GM23338 (cell line): ENCODE results near the gene ISX. TPM values are rescaled to one million over a fixed set of nuclear protein-coding genes. Genes with fewer than 3 reads are reported as not detected.

ENCODE experiments used
- ATAC-seq: fragments of 200-7000 bp; cut with Tn5 transposase; 3 replicates; pipeline ENCODE4 v1.9.1; 2020
- DNase-seq: peaks from one replicate; pipeline ENCODE4 v3.0.0-alpha.2; 2015; ENCODE audit warnings: low spot score
- H2AFZ ChIP-seq: fragments of 200-600 bp; sonication (generic); 2 replicates; pipeline ENCODE4 v1.8.0; 2016; ENCODE audit warnings: antibody characterized with exemption, mild to moderate bottlenecking, moderate library complexity
- H3F3A ChIP-seq: fragments of 200-600 bp; sonication (generic); replicated peaks from 2 replicates; pipeline ENCODE4 v1.8.0; 2017; ENCODE audit warnings: antibody characterized with exemption, mixed run types, low read depth
- H3K27ac ChIP-seq: fragments of 200-600 bp; sonication (generic); 2 replicates; pipeline ENCODE4 v1.6.1; 2016; ENCODE audit warnings: low read depth
- H3K27me3 ChIP-seq: fragments of 200-600 bp; sonication (generic); 2 replicates; pipeline ENCODE4 v1.8.0; 2016; ENCODE audit warnings: mild to moderate bottlenecking, mixed run types, moderate library complexity; ENCODE audit not compliant: insufficient read depth
- H3K36me3 ChIP-seq: fragments of 200-600 bp; sonication (generic); 2 replicates; pipeline ENCODE4 v1.8.0; 2016; ENCODE audit warnings: mild to moderate bottlenecking; ENCODE audit not compliant: insufficient read depth
- H3K4me1 ChIP-seq: fragments of 200-600 bp; sonication (generic); 2 replicates; pipeline ENCODE4 v1.8.0; 2016; ENCODE audit warnings: mild to moderate bottlenecking, moderate library complexity; ENCODE audit not compliant: insufficient read depth
- H3K4me2 ChIP-seq: fragments of 200-600 bp; sonication (generic); 2 replicates; pipeline ENCODE4 v1.7.1; 2017; ENCODE audit warnings: mixed run types
- H3K4me3 ChIP-seq: fragments of 200-600 bp; sonication (generic); 2 replicates; pipeline ENCODE4 v1.6.1; 2016; ENCODE audit warnings: mixed run types
- H3K79me2 ChIP-seq: fragments of 200-600 bp; sonication (generic); replicated peaks from 2 replicates; pipeline ENCODE4 v1.8.0; 2017; ENCODE audit warnings: mild to moderate bottlenecking; ENCODE audit not compliant: insufficient read depth
- H3K9me2 ChIP-seq: fragments of 200-600 bp; sonication (generic); 2 replicates; pipeline ENCODE4 v1.8.0; 2017; ENCODE audit not compliant: insufficient read depth
- H4K20me1 ChIP-seq: fragments of 200-600 bp; sonication (generic); replicated peaks from 2 replicates; pipeline ENCODE4 v1.8.0; 2017; ENCODE audit warnings: mild to moderate bottlenecking; ENCODE audit not compliant: insufficient read depth
- H3K27ac Mint-ChIP-seq: 2 replicates; pipeline ENCODE4 v1.8.0; 2020; ENCODE audit warnings: inconsistent platforms, mild to moderate bottlenecking, moderate library complexity, mixed read lengths
- H3K27me3 Mint-ChIP-seq: 3 replicates; pipeline ENCODE4 v1.8.0; 2022; ENCODE audit warnings: low read depth, mild to moderate bottlenecking, moderate library complexity, mixed read lengths, inconsistent platforms; ENCODE audit not compliant: insufficient read depth, poor library complexity
- H3K36me3 Mint-ChIP-seq: 3 replicates; pipeline ENCODE4 v1.8.0; 2021; ENCODE audit warnings: low read depth, mild to moderate bottlenecking, inconsistent platforms, moderate library complexity, mixed read lengths
- H3K4me1 Mint-ChIP-seq: 3 replicates; pipeline ENCODE4 v1.8.0; 2020; ENCODE audit warnings: mild to moderate bottlenecking, inconsistent platforms, mixed read lengths
- H3K4me3 Mint-ChIP-seq: 3 replicates; pipeline ENCODE4 v1.8.0; 2021; ENCODE audit warnings: moderate library complexity, mild to moderate bottlenecking, inconsistent platforms, mixed read lengths
- H3K9me3 Mint-ChIP-seq: 3 replicates; pipeline ENCODE4 v1.8.0; 2020; ENCODE audit warnings: moderate library complexity, mild to moderate bottlenecking, inconsistent platforms, mixed read lengths
- EZH2 ChIP-seq: fragments of 200-600 bp; sonication (generic); IDR thresholded peaks from one replicate; pipeline ENCODE4 v1.8.0; 2017; ENCODE audit warnings: antibody characterized with exemption, mild to moderate bottlenecking, low read depth; ENCODE audit not compliant: unreplicated experiment
- EZH2phosphoT487 ChIP-seq: fragments of 200-600 bp; sonication (generic); IDR thresholded peaks from one replicate; pipeline ENCODE4 v1.8.1; 2018; ENCODE audit warnings: antibody characterized with exemption; ENCODE audit not compliant: unreplicated experiment
- JUNB ChIP-seq: IDR thresholded peaks from one replicate; pipeline ENCODE4 v1.6.1; 2016; ENCODE audit warnings: antibody characterized with exemption; ENCODE audit not compliant: unreplicated experiment
- NANOG ChIP-seq: IDR thresholded peaks from 2 replicates; pipeline ENCODE4 v1.6.1; 2016; ENCODE audit warnings: antibody characterized with exemption, borderline replicate concordance
- POLR2AphosphoS5 ChIP-seq: IDR thresholded peaks from 2 replicates; pipeline ENCODE4 v1.6.1; 2016; ENCODE audit warnings: antibody characterized with exemption, low read depth
- STAT1 ChIP-seq: IDR thresholded peaks from one replicate; pipeline ENCODE4 v1.6.1; 2016; ENCODE audit warnings: antibody characterized with exemption; ENCODE audit not compliant: unreplicated experiment
- ZNF331 ChIP-seq: fragments of 250-450 bp; sonication (Bioruptor Pico); IDR thresholded peaks from 2 replicates; pipeline ENCODE4 v1.5.0; 2020; ENCODE audit warnings: low read depth, mild to moderate bottlenecking, moderate library complexity
- polyA plus RNA-seq: library from polyadenylated mRNA; unstranded; fragments of >200 nt; fragmentation: Nextera tagmentation; extraction: Ambion mirVana; gene quantifications from 2 replicates; pipeline ENCODE4 v1.2.1, GENCODE V29; 2016
- total RNA-seq: library from RNA; depleted of rRNA; stranded (reverse); fragments of >200 nt; shearing (Covaris generic); gene quantifications from 2 replicates; pipeline ENCODE4 v1.2.3, GENCODE V29; 2014
- TF ChIP-seq, protein P1 (sequence below): fragments of 250-450 bp; sonication (Bioruptor Pico); IDR thresholded peaks from 2 replicates; pipeline ENCODE4 v1.5.0; 2020; ENCODE audit warnings: mild to moderate bottlenecking, moderate library complexity

Gene ISX
- total and polyA plus RNA-seq, 2 experiments from 2014 or later, result not detected

GRCh38 chr22:35072925-35073324, 7.0 kb downstream of the ISX start (continued):
- TF ChIP-seq, protein P1, sequence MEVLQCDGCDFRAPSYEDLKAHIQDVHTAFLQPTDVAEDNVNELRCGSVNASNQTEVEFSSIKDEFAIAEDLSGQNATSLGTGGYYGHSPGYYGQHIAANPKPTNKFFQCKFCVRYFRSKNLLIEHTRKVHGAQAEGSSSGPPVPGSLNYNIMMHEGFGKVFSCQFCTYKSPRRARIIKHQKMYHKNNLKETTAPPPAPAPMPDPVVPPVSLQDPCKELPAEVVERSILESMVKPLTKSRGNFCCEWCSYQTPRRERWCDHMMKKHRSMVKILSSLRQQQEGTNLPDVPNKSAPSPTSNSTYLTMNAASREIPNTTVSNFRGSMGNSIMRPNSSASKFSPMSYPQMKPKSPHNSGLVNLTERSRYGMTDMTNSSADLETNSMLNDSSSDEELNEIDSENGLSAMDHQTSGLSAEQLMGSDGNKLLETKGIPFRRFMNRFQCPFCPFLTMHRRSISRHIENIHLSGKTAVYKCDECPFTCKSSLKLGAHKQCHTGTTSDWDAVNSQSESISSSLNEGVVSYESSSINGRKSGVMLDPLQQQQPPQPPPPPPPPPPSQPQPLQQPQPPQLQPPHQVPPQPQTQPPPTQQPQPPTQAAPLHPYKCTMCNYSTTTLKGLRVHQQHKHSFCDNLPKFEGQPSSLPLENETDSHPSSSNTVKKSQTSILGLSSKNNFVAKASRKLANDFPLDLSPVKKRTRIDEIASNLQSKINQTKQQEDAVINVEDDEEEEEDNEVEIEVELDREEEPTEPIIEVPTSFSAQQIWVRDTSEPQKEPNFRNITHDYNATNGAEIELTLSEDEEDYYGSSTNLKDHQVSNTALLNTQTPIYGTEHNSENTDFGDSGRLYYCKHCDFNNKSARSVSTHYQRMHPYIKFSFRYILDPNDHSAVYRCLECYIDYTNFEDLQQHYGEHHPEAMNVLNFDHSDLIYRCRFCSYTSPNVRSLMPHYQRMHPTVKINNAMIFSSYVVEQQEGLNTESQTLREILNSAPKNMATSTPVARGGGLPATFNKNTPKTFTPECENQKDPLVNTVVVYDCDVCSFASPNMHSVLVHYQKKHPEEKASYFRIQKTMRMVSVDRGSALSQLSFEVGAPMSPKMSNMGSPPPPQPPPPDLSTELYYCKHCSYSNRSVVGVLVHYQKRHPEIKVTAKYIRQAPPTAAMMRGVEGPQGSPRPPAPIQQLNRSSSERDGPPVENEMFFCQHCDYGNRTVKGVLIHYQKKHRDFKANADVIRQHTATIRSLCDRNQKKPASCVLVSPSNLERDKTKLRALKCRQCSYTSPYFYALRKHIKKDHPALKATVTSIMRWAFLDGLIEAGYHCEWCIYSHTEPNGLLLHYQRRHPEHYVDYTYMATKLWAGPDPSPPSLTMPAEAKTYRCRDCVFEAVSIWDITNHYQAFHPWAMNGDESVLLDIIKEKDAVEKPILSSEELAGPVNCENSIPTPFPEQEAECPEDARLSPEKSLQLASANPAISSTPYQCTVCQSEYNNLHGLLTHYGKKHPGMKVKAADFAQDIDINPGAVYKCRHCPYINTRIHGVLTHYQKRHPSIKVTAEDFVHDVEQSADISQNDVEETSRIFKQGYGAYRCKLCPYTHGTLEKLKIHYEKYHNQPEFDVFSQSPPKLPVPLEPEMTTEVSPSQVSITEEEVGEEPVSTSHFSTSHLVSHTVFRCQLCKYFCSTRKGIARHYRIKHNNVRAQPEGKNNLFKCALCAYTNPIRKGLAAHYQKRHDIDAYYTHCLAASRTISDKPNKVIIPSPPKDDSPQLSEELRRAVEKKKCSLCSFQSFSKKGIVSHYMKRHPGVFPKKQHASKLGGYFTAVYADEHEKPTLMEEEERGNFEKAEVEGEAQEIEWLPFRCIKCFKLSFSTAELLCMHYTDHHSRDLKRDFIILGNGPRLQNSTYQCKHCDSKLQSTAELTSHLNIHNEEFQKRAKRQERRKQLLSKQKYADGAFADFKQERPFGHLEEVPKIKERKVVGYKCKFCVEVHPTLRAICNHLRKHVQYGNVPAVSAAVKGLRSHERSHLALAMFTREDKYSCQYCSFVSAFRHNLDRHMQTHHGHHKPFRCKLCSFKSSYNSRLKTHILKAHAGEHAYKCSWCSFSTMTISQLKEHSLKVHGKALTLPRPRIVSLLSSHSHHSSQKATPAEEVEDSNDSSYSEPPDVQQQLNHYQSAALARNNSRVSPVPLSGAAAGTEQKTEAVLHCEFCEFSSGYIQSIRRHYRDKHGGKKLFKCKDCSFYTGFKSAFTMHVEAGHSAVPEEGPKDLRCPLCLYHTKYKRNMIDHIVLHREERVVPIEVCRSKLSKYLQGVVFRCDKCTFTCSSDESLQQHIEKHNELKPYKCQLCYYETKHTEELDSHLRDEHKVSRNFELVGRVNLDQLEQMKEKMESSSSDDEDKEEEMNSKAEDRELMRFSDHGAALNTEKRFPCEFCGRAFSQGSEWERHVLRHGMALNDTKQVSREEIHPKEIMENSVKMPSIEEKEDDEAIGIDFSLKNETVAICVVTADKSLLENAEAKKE, result no peak

GRCh38 chr22:35074583-35074982, 8.6 kb downstream of the ISX start:
- Histone ChIP-seq H3K9me2 (peaks cover 7% of the 10 kb centered on the region), H3K4me3 (no peak overlapping the region), H3K27me3 (no peaks in the 10 kb centered on the region), H3K27ac (no peak overlapping the region), H4K20me1 (no peaks in the 10 kb centered on the region), H3K79me2 (no peaks in the 10 kb centered on the region), H3K36me3 (no peaks in the 10 kb centered on the region), H2AFZ (no peak overlapping the region), H3K4me2 (no peak overlapping the region), H3F3A (no peaks in the 10 kb centered on the region), H3K4me1 (no peaks in the 10 kb centered on the region)
- DNase-seq (no peak), ATAC-seq (no peak)
- Mint-ChIP-seq H3K27ac (no peak overlapping the region), H3K9me3 (peaks cover 44% of the 10 kb centered on the region), H3K27me3 (peaks cover 6% of the 10 kb centered on the region), H3K36me3 (peaks cover 4% of the 10 kb centered on the region; the same call in 1 of the 3 replicates), H3K4me1 (no peaks in the 10 kb centered on the region; the same call in 2 of the 3 replicates), H3K4me3 (no peak overlapping the region)
- no peak for TF ChIP-seq EZH2phosphoT487
- no peak for TF ChIP-seq POLR2AphosphoS5
- TF ChIP-seq JUNB, result no peak
- no peak for TF ChIP-seq ZNF331 (CRISPR knock-in tag)
- TF ChIP-seq NANOG, result no peak
- TF ChIP-seq STAT1, result no peak
- TF ChIP-seq EZH2, result no peak
